H9 (cell line): ENCODE measurements around the gene NPNT. TPM values are rescaled to one million over a fixed set of nuclear protein-coding genes. Genes with fewer than 3 reads are reported as not detected.

ENCODE experiments used
- DNase-seq: peaks from one replicate; pipeline ENCODE4 v3.0.0-alpha.2; 2017
- H2AFZ ChIP-seq: one replicate; pipeline ENCODE4 v1.6.1; 2013; ENCODE audit warnings: mild to moderate bottlenecking, low read length, control low read depth, moderate library complexity
- H2AK5ac ChIP-seq: 2 replicates; pipeline ENCODE4 v1.6.1; 2013; ENCODE audit warnings: low read length, control low read depth, mixed read lengths; ENCODE audit not compliant: insufficient read length
- H2BK120ac ChIP-seq: one replicate; pipeline ENCODE4 v1.6.1; 2013; ENCODE audit warnings: low read depth, mild to moderate bottlenecking, low read length, control low read depth, inconsistent platforms; ENCODE audit not compliant: poor library complexity, severe bottlenecking
- H2BK12ac ChIP-seq: 2 replicates; pipeline ENCODE4 v1.6.1; 2013; ENCODE audit warnings: low read length, control low read depth, mixed read lengths, low read depth; ENCODE audit not compliant: insufficient read length
- H2BK15ac ChIP-seq: 2 replicates; pipeline ENCODE4 v1.6.1; 2013; ENCODE audit warnings: low read depth, low read length, control low read depth
- H2BK20ac ChIP-seq: one replicate; pipeline ENCODE4 v1.6.1; 2013; ENCODE audit warnings: low read depth, mild to moderate bottlenecking, low read length, control low read depth, inconsistent platforms; ENCODE audit not compliant: poor library complexity, severe bottlenecking
- H2BK5ac ChIP-seq: 2 replicates; pipeline ENCODE4 v1.6.1; 2013; ENCODE audit warnings: low read length, control low read depth, mixed read lengths; ENCODE audit not compliant: insufficient read length
- H3K14ac ChIP-seq: 2 replicates; pipeline ENCODE4 v1.6.1; 2013; ENCODE audit warnings: low read length, control low read depth; ENCODE audit not compliant: insufficient read depth
- H3K18ac ChIP-seq: 2 replicates; pipeline ENCODE4 v1.6.1; 2013; ENCODE audit warnings: low read depth, mild to moderate bottlenecking, mixed read lengths, low read length, control low read depth; ENCODE audit not compliant: insufficient read length
- H3K23ac ChIP-seq: 2 replicates; pipeline ENCODE4 v1.6.1; 2013; ENCODE audit warnings: low read length, control low read depth, mixed read lengths, low read depth; ENCODE audit not compliant: insufficient read length
- H3K23me2 ChIP-seq: 2 replicates; pipeline ENCODE4 v1.6.1; 2013; ENCODE audit warnings: low read depth, mild to moderate bottlenecking, mixed read lengths, low read length, control low read depth; ENCODE audit not compliant: insufficient read length, poor library complexity, severe bottlenecking
- H3K27ac ChIP-seq: 2 replicates; pipeline ENCODE4 v1.5.1; 2013; ENCODE audit warnings: low read length, control low read depth, mixed read lengths, low read depth; ENCODE audit not compliant: insufficient read length
- H3K27me3 ChIP-seq: 2 replicates; pipeline ENCODE4 v1.6.1; 2013; ENCODE audit warnings: low read length, control low read depth, inconsistent platforms; ENCODE audit not compliant: insufficient read depth
- H3K4ac ChIP-seq: 2 replicates; pipeline ENCODE4 v1.6.1; 2013; ENCODE audit warnings: low read depth, mild to moderate bottlenecking, control low read depth, inconsistent platforms, low read length, moderate library complexity
- H3K4me1 ChIP-seq: 2 replicates; pipeline ENCODE4 v1.6.1; 2013; ENCODE audit warnings: low read length, control low read depth, inconsistent platforms; ENCODE audit not compliant: insufficient read depth
- H3K4me2 ChIP-seq: 2 replicates; pipeline ENCODE4 v1.6.1; 2013; ENCODE audit warnings: low read length, control low read depth, mixed read lengths; ENCODE audit not compliant: insufficient read length, insufficient read depth
- H3K56ac ChIP-seq: 2 replicates; pipeline ENCODE4 v1.6.1; 2013; ENCODE audit warnings: low read depth, mild to moderate bottlenecking, mixed read lengths, low read length, control low read depth; ENCODE audit not compliant: insufficient read length
- H3K79me1 ChIP-seq: 2 replicates; pipeline ENCODE4 v1.6.1; 2013; ENCODE audit warnings: low read depth, mild to moderate bottlenecking, moderate library complexity, low read length, control low read depth, inconsistent platforms; ENCODE audit not compliant: insufficient read depth, poor library complexity, severe bottlenecking
- H3K79me2 ChIP-seq: 2 replicates; pipeline ENCODE4 v1.6.1; 2013; ENCODE audit warnings: low read length, control low read depth, inconsistent platforms; ENCODE audit not compliant: insufficient read depth
- H3K9ac ChIP-seq: 2 replicates; pipeline ENCODE4 v1.6.1; 2013; ENCODE audit warnings: low read length, control low read depth, mixed read lengths; ENCODE audit not compliant: insufficient read length; ENCODE audit errors: extremely low read depth
- H3K9me3 ChIP-seq: one replicate; pipeline ENCODE4 v1.6.1; 2013; ENCODE audit warnings: low read depth, low read length, inconsistent platforms; ENCODE audit not compliant: control insufficient read depth
- H3T11ph ChIP-seq: one replicate; pipeline ENCODE4 v1.6.1; 2013; ENCODE audit warnings: mild to moderate bottlenecking, low read length, control low read depth, inconsistent platforms
- H4K20me1 ChIP-seq: one replicate; pipeline ENCODE4 v1.6.1; 2013; ENCODE audit not compliant: control insufficient read depth, insufficient read length, insufficient read depth
- H4K5ac ChIP-seq: 2 replicates; pipeline ENCODE4 v1.6.1; 2013; ENCODE audit warnings: low read depth, mild to moderate bottlenecking, mixed read lengths, low read length, control low read depth; ENCODE audit not compliant: insufficient read length
- H4K8ac ChIP-seq: replicated peaks from 2 replicates; pipeline ENCODE4 v1.6.1; 2013; ENCODE audit warnings: low read length, control low read depth, mixed read lengths, low read depth; ENCODE audit not compliant: insufficient read length
- H4K91ac ChIP-seq: 2 replicates; pipeline ENCODE4 v1.6.1; 2013; ENCODE audit warnings: low read depth, mild to moderate bottlenecking, moderate library complexity, mixed read lengths, low read length, control low read depth; ENCODE audit not compliant: insufficient read length
- H3K27ac Mint-ChIP-seq, 3 experiments: 2 replicates in 2 of 3; 3 replicates in 1 of 3; pipeline ENCODE4 v1.8.0; 2020 to 2021; ENCODE audit warnings: mixed read lengths in 3 of 3, mild to moderate bottlenecking in 1 of 3, moderate library complexity in 1 of 3
- H3K27me3 Mint-ChIP-seq: 2 replicates; pipeline ENCODE4 v1.8.0; 2021; ENCODE audit warnings: low read depth, mild to moderate bottlenecking, moderate library complexity, mixed read lengths
- H3K36me3 Mint-ChIP-seq, 3 experiments: 2 replicates in 2 of 3; 3 replicates in 1 of 3; pipeline ENCODE4 v1.8.0; 2020 to 2021; ENCODE audit warnings: low read depth in 3 of 3, mixed read lengths in 3 of 3; ENCODE audit not compliant: insufficient read depth in 1 of 3
- H3K4me1 Mint-ChIP-seq, 2 experiments: 2 replicates each; pipeline ENCODE4 v1.8.0; 2020; ENCODE audit warnings: mixed read lengths in 2 of 2
- H3K4me3 Mint-ChIP-seq, 2 experiments: 2 replicates in 1 of 2; 3 replicates in 1 of 2; pipeline ENCODE4 v1.8.0; 2020 to 2021; ENCODE audit warnings: mild to moderate bottlenecking in 2 of 2, mixed read lengths in 2 of 2, moderate library complexity in 1 of 2
- H3K9me3 Mint-ChIP-seq, 2 experiments: 2 replicates in 1 of 2; 3 replicates in 1 of 2; pipeline ENCODE4 v1.8.0; 2020; ENCODE audit warnings: mild to moderate bottlenecking in 2 of 2, mixed read lengths in 2 of 2, moderate library complexity in 1 of 2
- WGBS: extraction: QIAGEN DNeasy Blood & Tissue Kit; methylation state at CpG from one replicate; pipeline ENCODE4 v1.1.7; 2013; ENCODE audit warnings: missing lambda C conversion rate, low lambda C conversion rate, mixed read lengths; ENCODE audit not compliant: insufficient read length; ENCODE audit errors: extremely low coverage; 5-methylcytosine and 5-hydroxymethylcytosine counted together
- total RNA-seq: library from RNA; stranded (reverse); gene quantifications from 2 replicates; pipeline ENCODE4 v1.2.1, GENCODE V29; 2021
- TF ChIP-seq, protein P1 (sequence below): fragments of 200-600 bp; sonication (generic); conservative IDR thresholded peaks from 3 replicates; pipeline ENCODE4 v1.8.0; 2021; ENCODE audit warnings: antibody characterized with exemption, mild to moderate bottlenecking

NPNT gene
- total RNA-seq, 1 experiment from 2014 or later, result 0.37 TPM

GRCh38 chr4:106017975-106018374 lies 122.7 kb downstream of the NPNT start:
- Histone ChIP-seq H3K56ac (no peak overlapping the region), H2BK20ac (no peak overlapping the region), H3T11ph (no peak overlapping the region), H4K20me1 (no peaks in the 10 kb centered on the region), H2AFZ (no peak overlapping the region), H2BK120ac (no peak overlapping the region), H3K23ac (no peak overlapping the region), H3K23me2 (no peaks in the 10 kb centered on the region), H3K79me1 (no peaks in the 10 kb centered on the region), H3K4ac (no peak overlapping the region), H3K4me2 (no peak overlapping the region), H3K14ac (no peak overlapping the region), H3K9ac (no peak overlapping the region), H2AK5ac (no peak overlapping the region), H2BK15ac (no peak overlapping the region), H4K5ac (no peak overlapping the region), H4K91ac (no peak overlapping the region), H4K8ac (no peak overlapping the region), H2BK5ac (no peak overlapping the region), H3K4me1 (no peaks in the 10 kb centered on the region), H2BK12ac (no peak overlapping the region), H3K18ac (no peak overlapping the region), H3K9me3 (no peaks in the 10 kb centered on the region), H3K27ac (no peak overlapping the region), H3K27me3 (no peaks in the 10 kb centered on the region), H3K79me2 (no peaks in the 10 kb centered on the region)
- H3K36me3 Mint-ChIP-seq, result peaks cover 0 to 7% (median 3%) of the 10 kb centered on the region in 3 experiments; a peak in 3 of 7 replicates
- TF ChIP-seq, protein P1, sequence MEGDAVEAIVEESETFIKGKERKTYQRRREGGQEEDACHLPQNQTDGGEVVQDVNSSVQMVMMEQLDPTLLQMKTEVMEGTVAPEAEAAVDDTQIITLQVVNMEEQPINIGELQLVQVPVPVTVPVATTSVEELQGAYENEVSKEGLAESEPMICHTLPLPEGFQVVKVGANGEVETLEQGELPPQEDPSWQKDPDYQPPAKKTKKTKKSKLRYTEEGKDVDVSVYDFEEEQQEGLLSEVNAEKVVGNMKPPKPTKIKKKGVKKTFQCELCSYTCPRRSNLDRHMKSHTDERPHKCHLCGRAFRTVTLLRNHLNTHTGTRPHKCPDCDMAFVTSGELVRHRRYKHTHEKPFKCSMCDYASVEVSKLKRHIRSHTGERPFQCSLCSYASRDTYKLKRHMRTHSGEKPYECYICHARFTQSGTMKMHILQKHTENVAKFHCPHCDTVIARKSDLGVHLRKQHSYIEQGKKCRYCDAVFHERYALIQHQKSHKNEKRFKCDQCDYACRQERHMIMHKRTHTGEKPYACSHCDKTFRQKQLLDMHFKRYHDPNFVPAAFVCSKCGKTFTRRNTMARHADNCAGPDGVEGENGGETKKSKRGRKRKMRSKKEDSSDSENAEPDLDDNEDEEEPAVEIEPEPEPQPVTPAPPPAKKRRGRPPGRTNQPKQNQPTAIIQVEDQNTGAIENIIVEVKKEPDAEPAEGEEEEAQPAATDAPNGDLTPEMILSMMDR, result no peak
- H3K4me3 Mint-ChIP-seq, result no peak overlapping the region
- peaks cover 6 to 7% of the 10 kb centered on the region in 2 experiments; a peak in 4 of 5 replicates for H3K9me3 Mint-ChIP-seq
- no peaks in the 10 kb centered on the region for H3K4me1 Mint-ChIP-seq
- H3K27me3 Mint-ChIP-seq, result peaks cover 1% of the 10 kb centered on the region; the same call in 1 of the 2 replicates
- H3K27ac Mint-ChIP-seq, result no peak overlapping the region
- DNase-seq, result no peak
- WGBS, result no CpG with 5 or more reads among the region's 5 CpGs
